HG02623 (cell line): ENCODE measurements around the gene NPNT.
"Not testable (repeated sequence)": the region's sequence is repeated elsewhere in the genome, so short reads cannot be mapped to it uniquely, and the experiment has no call there.

Experiments used
- ATAC-seq: cut with Tn5 transposase; IDR thresholded peaks from one replicate; pipeline ENCODE4 v1.9.1; 2021; ENCODE audit warnings: moderate library complexity; ENCODE audit not compliant: unreplicated experiment

Gene NPNT, protein sequence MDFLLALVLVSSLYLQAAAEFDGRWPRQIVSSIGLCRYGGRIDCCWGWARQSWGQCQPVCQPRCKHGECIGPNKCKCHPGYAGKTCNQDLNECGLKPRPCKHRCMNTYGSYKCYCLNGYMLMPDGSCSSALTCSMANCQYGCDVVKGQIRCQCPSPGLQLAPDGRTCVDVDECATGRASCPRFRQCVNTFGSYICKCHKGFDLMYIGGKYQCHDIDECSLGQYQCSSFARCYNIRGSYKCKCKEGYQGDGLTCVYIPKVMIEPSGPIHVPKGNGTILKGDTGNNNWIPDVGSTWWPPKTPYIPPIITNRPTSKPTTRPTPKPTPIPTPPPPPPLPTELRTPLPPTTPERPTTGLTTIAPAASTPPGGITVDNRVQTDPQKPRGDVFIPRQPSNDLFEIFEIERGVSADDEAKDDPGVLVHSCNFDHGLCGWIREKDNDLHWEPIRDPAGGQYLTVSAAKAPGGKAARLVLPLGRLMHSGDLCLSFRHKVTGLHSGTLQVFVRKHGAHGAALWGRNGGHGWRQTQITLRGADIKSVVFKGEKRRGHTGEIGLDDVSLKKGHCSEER

DNA sequence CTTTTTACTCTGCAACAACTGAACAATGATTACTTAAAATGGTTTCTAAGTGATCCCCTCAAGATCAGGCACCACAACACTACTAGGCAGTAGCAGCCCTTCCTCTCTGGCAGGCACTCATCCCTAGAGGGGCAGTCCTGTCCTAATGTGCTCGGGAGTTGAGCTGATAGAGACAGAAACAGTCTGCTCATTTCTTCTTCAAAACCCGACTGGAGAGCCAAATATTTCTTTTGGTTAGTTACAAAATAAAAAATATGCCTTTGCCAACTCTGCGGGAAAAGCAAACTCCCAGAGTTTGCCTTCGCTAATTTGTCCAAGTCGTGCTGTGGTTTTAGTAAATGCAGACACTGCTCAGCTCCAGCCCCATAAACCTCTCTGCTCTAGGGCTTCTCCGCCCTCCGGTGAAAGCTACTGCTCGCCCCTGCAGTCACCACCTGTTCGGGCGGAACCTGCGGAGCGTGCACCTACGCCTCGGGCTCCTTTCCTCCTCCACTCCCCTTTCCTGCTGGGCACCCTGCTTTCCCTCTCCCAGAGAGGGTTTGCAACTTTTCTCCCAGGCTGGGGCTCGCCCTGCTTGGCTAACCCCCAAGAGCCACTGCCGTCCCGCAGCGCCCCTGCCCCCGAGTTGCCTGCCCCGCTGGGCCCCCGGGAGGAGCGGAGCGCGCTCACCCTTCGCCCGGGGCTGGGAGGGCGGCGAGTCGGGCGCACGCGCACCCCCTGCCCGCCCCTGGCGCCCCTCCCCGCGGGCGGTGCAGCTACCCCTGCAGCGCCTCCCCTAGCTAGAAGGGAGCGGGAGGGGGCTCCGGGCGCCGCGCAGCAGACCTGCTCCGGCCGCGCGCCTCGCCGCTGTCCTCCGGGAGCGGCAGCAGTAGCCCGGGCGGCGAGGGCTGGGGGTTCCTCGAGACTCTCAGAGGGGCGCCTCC lies at the start of gene NPNT:
TSS of gene NPNT (plus strand) at position 812 of the 923 bp plus-strand sequence. CDS start 182 bp downstream, outside the sequence.
- ATAC-seq = peak; percentile 23

DNA sequence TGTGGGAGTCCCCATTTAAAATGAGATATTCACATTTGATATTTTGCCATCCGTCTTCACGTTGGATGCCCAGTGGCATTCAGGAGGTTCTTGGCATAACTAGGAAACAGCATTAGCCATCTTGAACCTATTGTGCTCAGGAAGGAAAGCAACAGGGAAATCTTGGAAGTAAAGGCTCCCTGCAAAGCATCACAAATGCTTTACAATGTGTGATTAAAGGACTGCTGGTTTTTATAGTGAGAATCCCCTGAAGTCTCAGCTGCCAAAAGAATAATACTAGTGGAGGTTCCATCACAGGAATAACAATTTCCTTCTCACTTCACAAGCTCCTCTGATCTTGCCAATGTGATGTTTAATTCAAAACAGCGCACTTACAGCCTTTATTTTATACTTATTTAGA lies 49.7 kb upstream of the NPNT start:
- ATAC-seq = no peak

DNA sequence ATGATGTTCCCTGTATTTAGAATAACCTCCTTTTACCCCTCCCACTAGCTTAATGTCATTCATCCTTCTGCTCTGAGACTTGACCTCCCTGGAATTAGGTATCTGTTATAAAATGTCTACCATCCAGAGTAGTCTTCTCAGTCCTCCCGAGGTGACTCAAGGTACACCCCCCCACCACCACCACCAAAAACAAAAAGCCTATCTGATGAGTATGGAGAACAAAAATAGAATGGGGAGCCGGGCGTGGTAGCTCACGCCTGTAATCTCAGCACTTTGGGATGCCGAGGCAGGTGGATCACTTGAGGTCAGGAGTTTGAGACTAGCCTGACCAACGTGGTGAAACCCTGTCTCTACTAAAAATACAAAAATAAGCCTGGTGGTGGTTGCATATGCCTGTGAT lies 46.9 kb upstream of the NPNT start:
- ATAC-seq = not testable (repeated sequence)

DNA sequence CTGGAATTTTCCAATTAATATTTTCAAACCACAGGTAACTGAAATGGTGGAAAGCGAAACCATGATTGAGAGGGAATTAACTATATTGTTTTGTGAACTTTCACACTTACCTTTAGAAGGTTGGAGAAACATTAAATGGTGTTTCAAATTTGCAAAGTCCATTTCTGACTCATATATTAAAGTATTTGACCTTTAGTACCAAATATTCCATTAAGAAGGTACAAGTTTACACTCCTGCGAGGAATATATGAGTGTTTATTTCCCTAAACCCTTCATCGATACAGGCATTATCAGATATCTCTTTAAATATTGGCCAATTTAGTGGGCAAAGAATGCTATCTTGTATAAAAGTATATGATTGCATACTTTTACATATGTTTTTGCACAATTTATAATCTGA lies 44.1 kb upstream of the NPNT start:
- no peak for ATAC-seq

DNA sequence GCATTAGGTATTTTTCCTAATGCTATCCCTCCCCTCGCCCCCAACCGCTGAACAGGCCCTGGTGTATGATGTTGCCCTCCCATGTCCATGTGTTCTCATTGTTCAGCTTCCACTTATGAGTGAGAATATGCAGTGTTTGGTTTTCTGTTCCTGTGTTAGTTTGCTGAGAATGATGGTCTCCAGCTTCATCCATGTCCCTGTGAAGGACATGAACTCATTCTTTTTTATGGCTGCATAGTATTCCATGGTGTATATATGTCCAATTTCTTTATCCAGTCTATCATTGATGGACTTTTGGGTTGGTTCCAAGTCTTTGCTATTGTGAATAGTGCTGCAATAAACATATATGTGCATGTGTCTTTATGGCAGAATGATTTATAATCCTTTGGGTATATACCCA lies 43.0 kb upstream of the NPNT start:
- not testable (repeated sequence) for ATAC-seq

DNA sequence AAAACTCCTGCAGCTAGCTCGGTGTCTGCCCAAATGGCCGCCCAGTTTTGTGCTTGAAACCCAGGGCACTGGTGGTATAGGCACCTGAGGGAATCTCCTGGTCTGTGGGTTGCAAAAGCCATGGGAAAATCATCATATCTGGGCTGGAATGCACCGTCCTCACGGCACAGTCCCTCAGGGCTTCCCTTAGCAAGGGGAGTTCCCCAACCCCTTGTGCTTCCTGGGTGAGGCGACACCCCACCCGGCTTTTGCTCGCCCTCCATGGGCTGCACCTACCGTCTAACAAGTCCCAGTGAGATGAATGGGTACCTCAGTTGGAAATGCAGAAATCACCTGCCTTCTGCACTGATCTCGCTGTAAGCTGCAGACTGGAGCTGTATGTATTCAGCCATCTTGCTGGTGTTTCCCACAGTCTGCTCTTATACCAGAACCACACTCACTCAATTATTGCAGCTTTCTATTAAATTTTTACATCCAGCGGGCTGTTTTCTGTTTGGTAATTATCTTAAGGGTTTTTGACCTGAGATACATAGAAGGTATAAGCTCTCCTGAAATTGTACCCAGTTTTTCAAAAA lies 36.7 kb upstream of the NPNT start:
- no peak for ATAC-seq

DNA sequence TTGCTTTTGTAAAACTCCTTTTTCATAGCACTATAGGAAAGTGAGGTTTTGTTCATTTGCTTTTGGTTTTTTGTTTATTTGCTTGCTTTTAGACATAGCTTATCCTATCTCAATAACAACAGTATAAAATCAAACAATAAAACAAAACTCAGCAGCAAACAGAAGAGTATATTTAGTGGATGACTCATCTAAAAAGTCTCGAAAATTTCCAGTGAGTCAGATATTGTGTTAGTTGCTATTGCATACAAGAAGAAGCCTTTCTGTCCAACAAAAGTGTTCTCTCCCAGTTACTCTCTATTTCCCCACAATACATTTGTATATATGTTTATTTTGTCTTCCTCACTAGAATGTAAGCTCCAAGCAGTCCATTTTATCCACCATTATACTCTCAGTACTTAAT lies 36.0 kb upstream of the NPNT start:
- ATAC-seq = no peak

DNA sequence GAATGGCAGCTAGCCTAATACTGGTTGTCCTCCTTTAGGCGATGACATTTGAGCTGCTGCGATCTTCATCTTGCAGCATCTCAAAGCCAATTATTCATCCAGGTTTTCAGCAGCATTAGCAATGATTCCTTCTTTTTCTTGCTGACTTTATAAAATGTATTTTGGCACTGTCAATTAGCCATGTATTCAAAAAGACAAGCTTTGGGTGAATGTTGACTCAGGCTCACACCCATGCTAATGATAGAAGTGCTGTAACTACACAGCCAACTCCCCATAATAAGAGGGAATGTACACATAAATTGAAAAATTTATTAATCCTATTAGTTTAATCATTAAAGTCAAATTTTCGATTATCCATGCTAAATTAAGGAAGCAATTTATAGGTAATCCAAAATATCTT lies 24.3 kb upstream of the NPNT start:
- ATAC-seq = no peak

DNA sequence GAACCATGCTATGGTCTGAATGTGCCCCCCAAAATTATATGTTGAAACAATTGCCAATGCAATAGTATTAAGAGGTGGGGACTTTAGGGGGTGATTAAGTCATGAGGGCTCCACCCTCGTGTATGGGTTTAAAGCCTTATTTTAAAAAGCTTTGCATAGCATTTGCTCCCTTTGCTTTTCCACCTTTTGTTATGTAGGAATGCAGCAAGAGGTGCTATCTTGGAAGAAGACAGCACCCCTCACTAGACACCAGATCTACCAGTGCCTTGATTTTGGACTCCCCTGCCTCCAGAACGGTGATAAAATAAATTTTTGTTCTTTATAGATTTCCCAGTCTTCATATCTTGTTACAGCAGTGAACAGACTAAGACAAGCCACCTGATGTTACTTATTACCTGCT lies 23.3 kb upstream of the NPNT start:
- ATAC-seq = no peak

DNA sequence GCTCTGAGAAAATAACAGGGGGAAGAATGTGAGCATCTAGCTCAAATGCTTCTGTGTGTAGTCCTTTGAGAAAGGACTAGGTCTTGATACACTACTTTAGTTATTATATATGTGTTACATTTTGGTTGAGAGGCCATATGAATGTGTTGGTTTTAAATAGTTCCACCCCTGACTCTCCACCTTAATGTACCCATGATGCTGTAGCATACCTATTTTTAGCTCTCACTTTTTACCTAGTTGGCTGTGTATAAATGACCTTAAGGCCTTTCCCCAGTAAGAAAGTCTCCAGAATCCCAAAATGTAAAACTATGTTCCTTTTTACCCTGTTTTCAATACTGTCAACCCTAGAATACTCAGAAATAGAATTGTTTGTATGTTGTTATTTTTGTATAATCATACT lies 20.0 kb upstream of the NPNT start:
- ATAC-seq = no peak

DNA sequence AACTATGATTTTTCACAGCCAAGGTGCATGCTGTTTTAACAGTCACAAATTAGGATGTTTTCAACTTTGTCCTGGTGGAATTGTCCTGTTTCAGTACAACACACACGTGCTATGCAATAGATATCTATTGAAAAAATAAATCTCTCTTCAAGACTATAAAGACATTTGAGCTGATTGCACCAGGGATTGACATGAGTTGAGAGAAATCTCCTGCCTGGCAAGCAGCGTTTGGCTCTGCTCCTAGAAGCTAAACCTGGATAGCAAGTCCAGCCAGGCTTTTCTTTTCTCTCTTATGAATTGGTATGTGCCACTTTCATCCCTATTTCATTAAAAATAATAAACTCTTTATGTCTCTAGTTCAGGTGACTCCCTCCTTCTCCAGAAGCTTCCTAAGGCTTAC lies 16.6 kb upstream of the NPNT start:
- ATAC-seq = no peak

DNA sequence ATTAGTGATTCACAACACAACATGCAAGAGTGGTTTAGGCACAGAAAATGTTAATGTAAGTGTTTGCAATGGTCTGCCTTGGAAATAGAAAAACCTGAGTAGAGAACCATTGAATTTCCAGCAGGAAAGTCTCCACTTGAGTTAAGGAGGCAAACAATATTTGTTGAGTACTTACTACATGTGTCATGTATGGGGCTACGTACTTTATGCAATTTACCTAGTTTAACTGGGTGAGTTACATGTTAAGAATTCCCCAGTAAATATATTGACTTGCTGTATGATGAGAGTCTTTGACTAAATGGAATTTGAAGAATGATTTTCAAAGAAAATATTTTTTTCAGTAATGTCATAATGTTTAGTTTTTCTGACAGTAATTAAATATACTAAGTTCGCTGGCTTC lies 7.8 kb upstream of the NPNT start:
- no peak for ATAC-seq

DNA sequence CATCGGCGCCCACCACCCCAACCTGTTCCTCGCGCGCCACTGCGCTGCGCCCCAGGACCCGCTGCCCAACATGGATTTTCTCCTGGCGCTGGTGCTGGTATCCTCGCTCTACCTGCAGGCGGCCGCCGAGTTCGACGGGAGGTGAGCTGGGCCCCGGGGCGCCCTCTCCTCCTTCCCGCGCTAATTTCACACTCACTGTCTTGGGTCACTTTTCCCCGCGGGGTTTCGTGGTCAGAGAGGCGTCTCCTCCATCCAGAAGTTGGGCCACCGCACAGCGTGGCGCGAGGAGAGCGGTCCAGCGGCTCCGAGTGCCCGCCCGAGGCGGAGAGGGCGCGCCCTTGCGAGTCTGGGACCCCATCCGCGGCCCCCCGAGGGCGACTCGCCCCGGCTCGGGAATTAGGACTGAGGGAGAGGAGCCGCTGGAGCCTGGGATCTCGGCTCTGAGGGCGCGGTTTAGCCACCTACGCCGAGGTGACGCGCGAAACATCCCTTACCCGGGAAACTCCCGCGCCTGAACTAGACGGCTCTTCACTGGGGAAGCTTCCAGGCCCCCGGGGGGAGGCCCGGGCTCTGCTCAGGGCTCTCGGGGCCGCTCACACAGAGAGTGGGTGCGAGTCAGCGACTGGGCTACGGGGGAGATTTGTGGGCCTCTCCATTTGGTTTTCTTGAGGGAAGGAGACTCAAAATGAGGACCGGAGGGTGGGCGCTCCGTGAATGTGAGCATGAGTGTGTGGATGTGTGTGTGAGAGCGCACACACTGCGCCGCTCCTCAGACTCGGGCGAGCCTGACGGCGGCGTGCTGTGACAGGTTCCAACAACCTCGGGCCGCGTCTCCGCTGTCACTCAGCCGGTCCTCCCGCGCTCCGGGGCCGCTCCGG lies 551 bp downstream of the NPNT start:
- peak; percentile 50 for ATAC-seq

DNA sequence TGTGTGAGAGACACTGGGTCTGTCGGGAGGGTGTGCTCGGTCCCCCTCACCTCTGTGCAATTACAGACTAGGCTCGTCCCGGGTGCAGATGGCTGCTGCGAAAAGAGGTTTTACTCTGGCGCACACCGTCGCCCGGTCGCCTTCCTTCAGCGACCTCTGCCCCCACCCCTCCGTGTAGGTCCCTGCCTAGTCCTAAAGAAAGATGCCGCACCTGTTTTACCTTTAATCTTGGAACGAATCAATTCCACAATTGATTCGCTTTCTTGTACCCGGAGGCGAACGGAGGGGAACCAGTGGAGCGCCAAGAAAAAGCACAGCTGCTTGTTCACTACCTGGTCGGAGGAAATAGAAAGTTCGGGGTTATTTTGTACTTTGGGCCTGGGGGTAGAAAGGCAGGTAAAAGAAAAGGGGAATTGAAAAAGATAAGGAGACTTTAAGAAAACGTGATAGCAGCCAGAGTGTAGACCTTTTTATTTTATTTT lies 1.2 kb downstream of the NPNT start:
- ATAC-seq = no peak

DNA sequence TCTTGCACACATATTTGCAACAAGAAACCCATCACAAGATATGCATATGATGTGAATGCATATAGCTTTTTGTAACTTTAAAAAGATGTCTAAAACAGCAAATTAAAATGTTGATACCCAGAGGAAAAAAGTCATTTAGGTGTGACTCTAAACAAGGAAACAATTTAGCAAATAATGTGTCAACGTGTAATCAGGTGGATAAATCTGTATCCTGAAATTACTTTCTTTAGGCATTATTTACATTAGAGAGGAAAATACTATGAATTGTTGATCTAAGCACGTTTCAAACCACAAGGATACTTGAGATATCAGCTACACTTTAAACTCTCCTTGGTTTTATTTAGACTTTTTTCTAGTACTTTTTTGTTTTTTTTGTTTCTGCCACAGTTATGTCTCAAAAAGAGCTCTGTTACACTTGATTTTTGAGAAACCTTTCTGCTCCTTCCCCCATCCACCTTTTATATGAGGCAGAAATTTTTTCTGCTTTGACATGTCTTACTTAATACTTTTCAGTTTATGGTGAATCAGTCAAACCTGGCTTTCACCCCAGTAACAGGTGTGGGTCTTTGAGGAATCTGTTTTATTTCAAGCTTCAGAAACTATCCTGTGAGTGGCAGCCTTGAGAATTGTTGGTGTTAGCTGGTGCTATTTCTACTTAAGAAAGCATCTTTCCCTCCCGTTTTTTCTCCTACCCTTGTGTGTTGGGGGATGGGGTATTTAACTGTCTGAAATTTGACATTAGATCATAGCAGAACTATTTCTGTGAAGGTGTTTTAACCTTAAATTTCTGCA lies 1.9 kb downstream of the NPNT start:
- ATAC-seq = no peak

DNA sequence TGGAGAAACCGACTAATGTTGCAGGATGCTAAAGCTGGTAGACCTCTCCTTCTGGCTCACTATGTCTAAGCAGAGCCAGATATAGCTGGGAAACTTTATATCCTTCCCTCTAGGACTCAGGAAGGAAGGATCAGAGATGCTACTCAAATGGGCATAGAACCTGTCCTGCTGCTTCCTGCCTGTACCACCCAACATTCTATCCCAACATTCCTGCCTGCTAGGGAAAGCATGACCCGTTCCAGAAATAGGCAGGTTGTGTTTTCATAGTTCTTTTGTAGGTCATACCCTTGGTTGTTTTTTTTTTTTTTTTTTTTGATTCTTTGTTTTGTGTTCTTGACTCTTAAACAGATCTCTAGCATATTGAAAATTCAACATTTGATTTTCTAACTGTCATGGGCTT lies 5.3 kb downstream of the NPNT start:
- no peak for ATAC-seq

DNA sequence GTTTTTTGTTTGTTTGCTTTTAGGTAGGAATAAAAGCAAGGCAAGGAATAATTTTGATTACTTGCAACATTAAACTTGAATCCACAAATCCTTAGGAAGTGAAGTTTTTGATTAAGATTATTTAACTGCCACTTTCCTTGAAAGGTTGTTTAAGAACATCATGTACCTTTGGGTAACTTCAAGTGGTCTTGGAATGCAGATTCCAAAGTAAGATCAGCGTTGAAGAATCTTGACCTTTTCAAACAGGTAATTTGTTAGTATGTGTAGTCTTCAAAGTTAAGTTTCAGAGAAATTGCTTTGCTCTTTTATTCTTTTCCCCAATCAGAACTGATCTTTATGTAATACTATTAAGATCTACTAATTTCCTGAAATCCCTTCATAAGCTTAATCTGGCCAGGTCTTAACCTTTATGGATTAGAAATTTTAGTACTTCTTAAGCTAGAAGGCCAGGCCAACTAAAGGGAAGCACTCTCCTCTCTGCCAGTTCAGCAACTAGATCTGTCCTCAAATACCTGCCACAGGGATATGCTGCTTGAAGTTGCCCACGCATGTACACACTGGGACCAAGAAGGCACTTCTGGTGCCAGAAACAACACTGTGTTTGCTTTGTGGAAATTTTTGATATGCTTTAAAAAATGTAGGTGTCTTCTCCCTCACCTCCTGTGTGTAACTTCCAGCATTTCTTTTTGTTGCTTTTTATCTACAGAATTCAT lies 7.4 kb downstream of the NPNT start:
- no peak for ATAC-seq

DNA sequence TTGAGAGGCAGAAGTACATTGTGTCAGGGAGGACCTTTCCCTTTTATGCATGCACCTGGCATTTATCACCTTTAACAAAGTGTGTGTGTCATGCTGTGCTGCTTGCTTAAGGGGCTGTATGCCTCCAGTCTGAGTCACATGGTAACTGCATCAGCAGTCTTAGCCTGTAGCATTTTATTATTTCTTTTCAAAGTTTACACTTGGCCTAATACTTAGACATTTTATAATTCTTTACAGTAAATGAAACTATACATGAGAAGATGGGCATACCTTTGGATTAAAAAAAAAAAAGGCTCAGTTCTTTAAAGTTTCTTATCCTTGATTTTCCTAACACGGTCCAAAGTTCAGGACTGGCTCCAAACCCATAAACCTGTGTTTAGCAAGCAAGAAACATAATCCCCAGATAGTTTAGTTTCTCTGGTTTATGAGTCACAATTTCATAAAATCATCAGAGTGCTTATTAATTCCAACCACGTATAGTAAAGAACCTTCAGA lies 14.6 kb downstream of the NPNT start:
- ATAC-seq = no peak

DNA sequence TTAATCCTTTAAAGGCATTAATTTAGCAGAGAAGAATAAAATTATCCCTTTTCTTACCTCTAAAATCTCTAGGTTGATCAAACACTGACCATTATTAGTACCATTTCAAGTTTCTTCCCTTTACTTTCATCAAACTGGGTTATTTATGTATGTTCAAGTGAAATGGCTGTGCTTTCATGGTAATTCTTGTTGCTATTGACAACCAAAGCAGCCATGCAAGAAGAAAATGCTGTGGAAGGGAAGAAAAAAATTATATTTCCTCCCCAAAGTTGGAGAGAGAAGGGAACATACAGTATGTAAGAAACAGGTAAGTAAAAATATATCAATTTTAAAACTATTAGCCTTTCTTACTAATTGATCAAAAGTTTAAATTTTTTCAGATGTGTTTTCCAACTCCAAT lies 16.2 kb downstream of the NPNT start:
- ATAC-seq = no peak
